ENCODE results near the gene CCDC39.
A peak's percentile ranks its signal among the peaks of the same experiment; 100 is the strongest.
"Not testable (repeated sequence)": the region's sequence is repeated elsewhere in the genome, so short reads cannot be mapped to it uniquely, and the experiment has no call there.

CCDC39 gene

GRCh38 chr3:180626844-180627243 lies 52.4 kb downstream of the CCDC39 start:
- no peak for DNase-seq (ENCODE audit: low read depth in 2 of 2, low spot score in 1 of 2)

- DNase-seq (ENCODE audit: low read depth in 2 of 2, low spot score in 1 of 2): no peak
Measured at GRCh38 chr3:180624714-180625113, 54.6 kb downstream of the CCDC39 start.

GRCh38 chr3:180619723-180620122 lies 59.6 kb downstream of the CCDC39 start:
- DNase-seq (ENCODE audit: low read depth in 2 of 2, low spot score in 1 of 2): no peak

- not testable (repeated sequence) for DNase-seq (ENCODE audit: low read depth in 2 of 2, low spot score in 1 of 2)
Measured at GRCh38 chr3:180618563-180618962, 60.7 kb downstream of the CCDC39 start.

DNA sequence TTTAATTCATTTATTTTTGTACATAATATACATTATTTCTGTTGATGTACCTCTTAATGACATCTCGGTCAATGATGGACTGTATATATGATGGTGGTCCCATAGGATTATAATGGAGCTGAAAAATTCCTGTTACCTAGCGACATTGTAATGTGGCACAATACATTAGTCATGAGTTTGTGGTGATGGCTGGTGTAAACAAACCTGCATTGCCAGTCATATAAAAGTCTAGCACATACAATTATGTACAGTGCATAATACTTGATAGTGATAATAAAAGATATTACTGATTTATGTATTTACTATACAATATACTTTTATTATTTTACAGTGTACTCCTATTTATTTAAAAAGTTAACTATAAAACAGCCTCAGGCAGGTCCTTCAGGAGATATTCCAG lies 62.2 kb downstream of the CCDC39 start:
- no peak for DNase-seq (ENCODE audit: low read depth in 2 of 2, low spot score in 1 of 2)

- DNase-seq (ENCODE audit: low read depth in 2 of 2, low spot score in 1 of 2): no peak
Measured at GRCh38 chr3:180615954-180616353, 63.3 kb downstream of the CCDC39 start.

DNA sequence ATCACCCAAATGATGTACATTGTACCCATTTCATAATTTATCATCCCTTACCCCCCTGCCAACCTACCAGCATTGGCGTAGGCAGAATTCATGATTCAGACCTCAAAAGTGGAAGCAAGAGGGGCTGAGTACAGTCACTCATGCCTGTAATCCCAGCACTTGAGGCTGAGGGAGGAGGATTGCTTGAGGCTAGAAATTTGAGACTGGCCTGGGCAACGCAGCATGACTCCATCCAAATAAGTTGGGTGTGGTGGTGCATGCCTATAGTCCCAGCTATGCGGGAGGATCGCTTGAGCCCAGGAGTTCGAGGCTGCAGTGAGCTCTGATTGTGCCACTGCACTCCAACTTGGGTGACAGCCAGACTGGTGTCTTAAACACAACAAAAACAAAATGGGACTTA lies 66.9 kb downstream of the CCDC39 start:
- DNase-seq (ENCODE audit: low read depth in 2 of 2, low spot score in 1 of 2): no peak

DNA sequence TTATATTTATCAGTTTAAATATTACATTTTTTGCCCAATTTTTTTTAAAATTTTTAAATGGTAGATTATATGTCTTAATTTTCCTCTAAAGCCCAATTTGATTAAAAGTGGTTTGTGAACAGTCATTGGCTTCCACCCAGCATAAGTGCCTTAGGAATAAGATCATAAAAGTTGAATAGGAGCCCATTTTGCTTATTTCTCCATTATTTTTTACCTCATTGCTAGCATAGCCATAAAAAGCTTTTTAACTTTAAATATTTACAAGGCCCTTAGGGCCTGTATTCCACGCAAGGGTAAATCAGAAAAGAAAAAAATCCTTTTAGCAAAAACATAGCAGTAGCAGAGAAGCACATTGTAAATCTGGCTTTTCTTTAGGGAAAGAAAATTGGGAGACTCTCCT lies 68.3 kb downstream of the CCDC39 start:
- DNase-seq (ENCODE audit: low read depth in 2 of 2, low spot score in 1 of 2): no peak

DNA sequence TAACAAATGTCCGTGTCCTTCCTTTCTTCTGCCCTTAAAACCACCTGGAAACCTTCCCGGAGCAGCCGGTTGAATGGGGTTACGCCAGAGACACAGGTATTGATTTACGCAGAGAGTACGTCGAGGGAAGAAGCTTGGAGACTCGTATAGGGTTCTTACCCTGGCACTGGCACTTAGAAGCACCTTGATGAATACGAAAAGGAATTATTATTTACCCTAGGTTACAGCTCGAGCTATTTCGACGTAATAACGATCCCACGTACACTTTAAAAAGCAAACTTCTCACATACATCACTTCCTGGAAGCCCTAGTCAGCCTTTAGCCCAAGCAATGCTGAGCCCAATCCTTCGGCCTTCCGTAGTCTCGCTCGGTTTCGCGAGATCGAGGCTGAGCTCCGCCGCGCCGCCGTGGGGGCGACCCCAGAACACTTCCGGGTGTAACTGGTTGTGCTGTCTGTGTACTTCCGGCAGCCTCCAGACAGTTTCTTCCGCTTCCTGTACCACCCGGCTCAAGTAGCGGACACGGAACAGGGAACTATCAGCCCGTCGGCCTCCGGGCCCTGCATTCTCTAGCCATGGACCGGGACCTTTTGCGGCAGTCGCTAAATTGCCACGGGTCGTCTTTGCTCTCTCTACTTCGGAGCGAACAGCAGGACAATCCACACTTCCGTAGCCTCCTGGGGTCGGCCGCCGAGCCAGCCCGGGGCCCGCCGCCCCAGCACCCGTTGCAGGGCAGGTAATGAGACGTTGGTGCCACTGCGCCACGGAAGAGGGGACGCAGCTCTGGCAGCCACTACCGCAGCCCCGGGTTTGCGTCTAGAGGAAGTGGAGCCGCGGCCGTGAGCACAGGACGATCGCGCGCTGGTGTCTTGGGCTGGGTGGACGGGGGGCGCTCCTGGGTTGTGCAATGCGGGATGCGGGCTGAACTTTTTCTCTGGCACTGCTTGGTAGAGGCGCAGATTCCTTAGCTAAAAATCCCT lies 77.3 kb downstream of the CCDC39 start, which contains the start of gene TTC14:
Gene TTC14 (plus strand): TSS at position 476 of the 979 bp plus-strand sequence. CDS start 99 bp downstream, at position 575.
- peak; percentile 77 to 84 for DNase-seq (ENCODE audit: low read depth in 2 of 2, low spot score in 1 of 2)

GRCh38 chr3:180600473-180600872 lies 78.8 kb downstream of the CCDC39 start:
- DNase-seq (ENCODE audit: low read depth in 2 of 2, low spot score in 1 of 2): no peak

DNA sequence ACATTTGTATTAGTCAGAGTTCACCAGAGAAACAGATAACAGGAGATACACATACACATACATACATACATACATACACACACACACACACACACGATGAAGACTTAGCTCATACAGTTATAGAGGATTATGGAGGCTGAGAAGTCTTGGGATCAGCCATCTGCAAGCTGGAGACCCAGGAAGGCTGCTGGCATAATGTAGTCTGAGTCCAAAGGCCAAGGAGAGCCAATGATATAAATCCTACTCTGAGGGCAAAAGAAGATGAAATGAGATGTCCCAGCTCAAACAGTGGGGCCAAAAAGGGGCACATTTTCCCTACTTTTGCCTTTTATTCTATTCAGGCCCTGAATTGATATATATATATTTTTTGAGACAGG lies 83.7 kb downstream of the CCDC39 start:
- DNase-seq (ENCODE audit: low read depth in 2 of 2, low spot score in 1 of 2): no peak

DNA sequence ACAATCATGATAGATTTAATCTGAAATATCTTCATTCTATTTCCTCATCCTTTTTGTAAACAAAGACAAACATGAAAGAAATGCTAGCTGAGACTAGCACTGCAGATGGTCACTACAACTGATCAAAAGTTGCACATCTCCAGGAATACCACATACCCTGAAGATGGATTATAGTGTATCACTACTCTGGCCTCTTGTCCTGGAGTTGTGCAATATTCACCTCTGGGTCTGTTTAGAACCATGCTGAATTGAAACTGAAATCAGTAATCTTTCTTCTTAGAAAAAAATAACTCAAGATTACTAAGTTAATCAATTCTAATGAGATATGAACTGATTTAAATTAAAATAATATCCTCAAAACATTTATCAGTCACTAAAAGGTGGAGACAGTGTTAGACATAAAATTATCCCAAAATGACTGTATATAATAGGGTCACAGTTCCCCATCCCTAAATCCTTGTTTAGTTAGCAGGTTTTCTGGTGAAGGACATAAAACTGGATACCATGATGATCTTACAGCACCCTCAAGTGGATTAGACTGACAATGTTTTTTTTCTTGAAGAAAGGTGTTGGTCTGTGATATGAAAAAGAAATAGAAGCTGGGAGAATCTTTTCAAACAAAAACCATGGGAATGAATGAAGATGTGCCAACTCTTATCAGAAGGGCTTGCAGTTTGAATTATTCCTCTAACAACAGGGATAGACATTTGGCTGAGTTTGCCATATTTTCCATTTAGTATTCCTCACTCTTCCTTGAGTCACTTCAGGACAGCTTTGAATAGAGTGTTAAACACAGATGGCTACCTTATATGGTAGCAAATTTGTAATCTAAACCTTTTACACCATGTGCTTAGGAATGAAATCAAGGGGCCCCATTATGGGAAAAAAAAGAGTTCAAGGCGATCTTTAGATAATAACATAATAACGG lies 84.4 kb downstream of the CCDC39 start:
- no peak for DNase-seq (ENCODE audit: low read depth in 2 of 2, low spot score in 1 of 2)

GRCh38 chr3:180593631-180594030 lies 85.7 kb downstream of the CCDC39 start:
- DNase-seq (ENCODE audit: low read depth in 2 of 2, low spot score in 1 of 2): not testable (repeated sequence)

DNA sequence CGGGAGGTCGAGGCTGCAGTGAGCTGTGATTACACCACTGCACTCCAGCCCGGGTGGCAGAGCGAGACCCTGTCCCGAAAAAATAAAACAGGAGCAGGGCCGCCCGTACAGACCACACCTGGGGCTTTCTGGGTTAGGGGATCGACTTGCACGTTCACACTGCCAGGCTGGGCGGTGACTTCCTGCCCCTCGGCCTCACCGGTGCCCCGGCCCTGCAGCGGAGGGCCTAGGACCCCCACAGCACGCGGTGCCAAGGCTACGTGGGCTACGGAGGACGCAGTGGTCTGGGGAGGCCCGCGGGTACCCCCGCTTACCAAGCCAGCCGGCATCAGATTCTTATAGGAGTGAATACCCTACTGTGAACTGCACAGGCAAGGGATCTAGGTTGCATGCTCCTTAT lies 88.9 kb downstream of the CCDC39 start:
- DNase-seq (ENCODE audit: low read depth in 2 of 2, low spot score in 1 of 2): no peak

DNA sequence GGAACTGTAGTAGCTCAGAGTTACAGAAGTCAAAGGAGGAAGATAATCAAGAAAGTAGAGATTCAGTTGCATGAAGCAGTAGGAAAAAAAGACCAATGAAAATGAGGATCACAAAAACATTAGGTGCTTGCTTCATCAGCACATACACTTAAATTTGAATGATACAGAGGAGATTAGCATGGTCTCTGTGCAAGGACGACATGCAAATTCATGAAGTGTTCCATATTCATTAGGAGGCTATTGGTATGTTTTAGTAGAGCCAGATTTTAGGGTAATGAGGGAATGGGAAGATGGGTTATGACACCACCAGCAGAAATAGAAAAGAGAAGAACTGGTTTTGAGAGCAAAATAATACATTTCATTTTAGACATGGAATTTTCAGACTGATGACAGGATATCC lies 98.4 kb downstream of the CCDC39 start:
- no peak for DNase-seq (ENCODE audit: low read depth in 2 of 2, low spot score in 1 of 2)

DNA sequence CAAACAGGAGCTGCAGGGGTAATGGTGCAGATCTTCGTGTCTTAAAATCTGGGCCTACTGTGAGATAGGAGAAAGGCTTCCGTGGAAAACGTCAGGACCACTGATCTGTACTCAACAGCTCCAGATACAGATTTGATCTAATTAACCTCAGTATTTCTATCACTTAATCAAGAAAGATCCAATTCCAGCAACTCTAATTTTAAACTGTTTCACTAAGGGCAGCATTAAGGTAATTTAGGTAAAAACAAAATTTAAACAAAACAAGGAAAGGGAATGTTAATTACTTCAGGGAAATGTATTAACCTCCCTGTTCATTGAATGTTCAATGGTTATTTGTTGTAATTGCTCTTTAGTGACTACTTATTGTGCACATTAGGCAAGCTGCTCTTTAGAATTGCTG lies 103.7 kb downstream of the CCDC39 start:
- DNase-seq (ENCODE audit: low read depth in 2 of 2, low spot score in 1 of 2): no peak

DNA sequence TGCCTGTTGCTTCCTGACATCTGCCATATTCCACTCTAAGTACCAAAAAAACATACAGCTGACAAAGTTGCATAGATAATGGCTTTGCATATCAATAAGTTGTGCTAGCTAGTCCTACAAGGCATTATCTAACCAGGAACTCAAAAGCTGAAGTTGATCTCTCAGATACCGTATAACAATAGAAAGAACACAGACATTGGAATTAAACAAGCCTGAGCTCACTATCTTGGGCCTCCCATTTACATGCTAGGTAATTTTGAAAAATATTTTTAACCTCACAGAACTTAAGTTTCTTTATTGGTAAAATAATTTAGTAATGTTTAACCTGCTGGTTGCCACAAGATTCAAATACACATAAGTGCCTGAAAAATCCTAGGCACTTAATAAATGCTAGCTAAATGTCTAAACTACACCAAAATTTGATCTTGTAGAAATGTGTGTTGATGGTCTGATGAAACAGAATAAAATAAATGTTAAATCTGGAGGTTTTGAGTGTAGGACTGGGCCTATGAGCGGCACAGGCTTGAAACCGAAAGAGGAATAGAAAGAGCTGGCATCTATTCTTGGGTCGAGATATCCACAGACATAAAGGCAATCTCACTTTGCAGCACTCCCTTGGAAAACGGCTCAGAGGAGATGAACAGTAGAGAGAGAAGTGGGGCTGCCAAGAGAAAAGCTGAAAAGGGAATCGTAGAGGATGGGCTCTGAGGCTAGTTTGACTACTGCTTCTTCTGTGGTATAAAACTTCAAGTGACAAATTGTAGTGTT lies 107.3 kb downstream of the CCDC39 start:
- DNase-seq (ENCODE audit: low read depth in 2 of 2, low spot score in 1 of 2): no peak

DNA sequence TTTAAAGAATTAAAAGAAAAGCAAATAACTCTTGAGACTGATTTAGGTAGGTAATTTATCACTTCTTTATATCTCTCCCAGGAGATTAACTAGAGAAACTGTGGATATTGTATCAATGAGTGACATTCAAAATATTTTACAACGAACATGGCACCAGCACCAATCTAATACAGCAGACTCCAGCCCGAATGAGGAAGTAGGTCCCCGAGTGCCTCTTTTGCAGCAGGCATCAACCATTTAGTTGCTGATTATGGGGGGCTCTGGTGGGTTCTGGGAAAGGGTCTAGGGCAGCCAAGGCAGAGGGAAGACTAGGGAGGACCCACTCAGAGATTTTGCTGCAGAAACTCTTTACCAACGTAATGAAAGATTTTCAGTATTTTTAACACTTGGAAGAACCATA lies 109.1 kb downstream of the CCDC39 start:
- no peak for DNase-seq (ENCODE audit: low read depth in 2 of 2, low spot score in 1 of 2)

GRCh38 chr3:180564676-180565075 lies 114.6 kb downstream of the CCDC39 start:
- no peak for DNase-seq (ENCODE audit: low read depth in 2 of 2, low spot score in 1 of 2)

Measured in stimulated activated CD8-positive, alpha-beta memory T cell treated with anti-CD3 and anti-CD28 coated beads, Interleukin-4, amount 100 ng/mL, for 1 hour (primary cell).